K562 (cell line): ENCODE data around the gene CLIC3. TPM values are rescaled to one million over a fixed set of nuclear protein-coding genes. Genes with fewer than 3 reads are reported as not detected.
A peak's percentile ranks its signal among the peaks of the same experiment; 100 is the strongest.

Experiments
- ATAC-seq: fragments of 200-7000 bp; cut with Tn5 transposase; 3 replicates; pipeline ENCODE4 v1.9.1; 2020; ENCODE audit warnings: moderate library complexity
- BruUV-seq: library from RNA; stranded (reverse); fragments of 400-500 nt; replicated peaks from 2 replicates; lab custom pipeline; 2021; lab: Mats Ljungman, UMichigan
- CTCF ChIA-PET: fragments of 300-600 bp; formaldehyde crosslinking; extraction: SDS; loops from one replicate; lab custom pipeline; 2021; ENCODE audit warnings: low intra/inter-chr PET ratio; lab: Yijun Ruan, JAX
- POLR2A ChIA-PET: fragments of 300-600, 350-650 bp; sonication (Branson Sonifier 250); formaldehyde crosslinking; extraction: SDS; loops from one replicate; lab custom pipeline; 2021; ENCODE audit warnings: antibody characterized with exemption, inconsistent platforms; lab: Yijun Ruan, JAX
- DNase-seq, 4 experiments: peaks; one replicate each; pipeline versions ENCODE4 v3.0.0 to v3.0.0-alpha.2; 2011 to 2018; ENCODE audit warnings: low spot score in 3 of 4, mixed read lengths in 3 of 4; ENCODE audit errors: extremely low read depth in 1 of 4
- FAIRE-seq: peaks from 2 replicates; lab custom pipeline; 2011; peaks lifted over from hg19 to GRCh38; lab: Jason Lieb, UNC
- H2AFZ ChIP-seq: 2 replicates; pipeline ENCODE4 v1.6.0; 2011; ENCODE audit warnings: low read depth, low read length, control low read depth, inconsistent platforms
- H3K27ac ChIP-seq: fragments of 200-600 bp; 3 replicates; pipeline ENCODE4 v1.8.0; 2011; ENCODE audit warnings: low read depth, mild to moderate bottlenecking, control low read depth, inconsistent platforms, low read length, moderate library complexity, mixed read lengths; ENCODE audit errors: extremely low read depth
- H3K27me3 ChIP-seq, 2 experiments: fragments of 300-600 bp in 1 of 2; 2 replicates in 1 of 2; 3 replicates in 1 of 2; pipeline versions ENCODE4 v1.6.0 to v1.8.0; 2011; ENCODE audit warnings: inconsistent platforms in 2 of 2, low read length in 2 of 2, mild to moderate bottlenecking in 1 of 2, mixed read lengths in 1 of 2, moderate library complexity in 1 of 2; ENCODE audit not compliant: control insufficient read depth in 2 of 2, insufficient read depth in 2 of 2
- H3K36me3 ChIP-seq: fragments of 300-600 bp; 3 replicates; pipeline ENCODE4 v1.8.0; 2011; ENCODE audit warnings: mild to moderate bottlenecking, low read length, inconsistent platforms; ENCODE audit not compliant: control insufficient read depth, insufficient read depth
- H3K4me1 ChIP-seq, 2 experiments: fragments of 200-600 bp in 1 of 2; replicated peaks in 1 of 2; 2 replicates in 1 of 2; 3 replicates in 1 of 2; pipeline versions ENCODE4 v1.5.1 to v1.8.0; 2011; ENCODE audit warnings: inconsistent platforms in 2 of 2, low read length in 2 of 2, mild to moderate bottlenecking in 1 of 2, mixed read lengths in 1 of 2, moderate library complexity in 1 of 2; ENCODE audit not compliant: control insufficient read depth in 2 of 2, insufficient read depth in 2 of 2
- H3K4me2 ChIP-seq: 2 replicates; pipeline ENCODE4 v1.6.1; 2011; ENCODE audit warnings: low read length, control low read depth, inconsistent platforms, mixed read lengths; ENCODE audit not compliant: insufficient read depth
- H3K4me3 ChIP-seq: fragments of 200-600 bp; sonication (generic), shearing (Covaris generic); 2 replicates; pipeline ENCODE4 v1.5.1; 2016; ENCODE audit warnings: control low read depth, inconsistent platforms
- H3K79me2 ChIP-seq: fragments of 200-600 bp; 3 replicates; pipeline ENCODE4 v1.8.0; 2011; ENCODE audit warnings: low read length, inconsistent platforms; ENCODE audit not compliant: control insufficient read depth, insufficient read depth
- H3K9ac ChIP-seq, 2 experiments: 2 replicates each; pipeline versions ENCODE4 v1.6.0 to v1.6.1; 2011; ENCODE audit warnings: low read depth in 2 of 2, low read length in 2 of 2, control low read depth in 1 of 2, inconsistent platforms in 1 of 2, mild to moderate bottlenecking in 1 of 2, mixed read lengths in 1 of 2; ENCODE audit not compliant: insufficient read depth in 1 of 2
- H3K9me1 ChIP-seq: one replicate; pipeline ENCODE4 v1.6.0; 2011; ENCODE audit warnings: inconsistent platforms, mild to moderate bottlenecking, low read length, moderate library complexity; ENCODE audit not compliant: control insufficient read depth, insufficient read depth
- H3K9me3 ChIP-seq: replicated peaks from 2 replicates; pipeline ENCODE4 v1.5.1; 2011; ENCODE audit warnings: low read depth, low read length, inconsistent platforms; ENCODE audit not compliant: control insufficient read depth, insufficient read depth
- H4K20me1 ChIP-seq: replicated peaks from 2 replicates; pipeline ENCODE4 v1.6.1; 2011; ENCODE audit warnings: low read length, inconsistent platforms, mixed read lengths; ENCODE audit not compliant: control insufficient read depth, insufficient read depth
- BHLHE40 ChIP-seq: IDR thresholded peaks from 2 replicates; pipeline ENCODE4 v1.6.1; 2011; ENCODE audit warnings: low read length, improper control_type of control experiment
- CBFA2T2 ChIP-seq: fragments of 450-650 bp; conservative IDR thresholded peaks from 2 replicates; pipeline ENCODE4 v1.6.1; 2017; ENCODE audit warnings: mild to moderate bottlenecking
- CHCHD3 ChIP-seq: fragments of 250-450 bp; sonication (Bioruptor Pico); IDR thresholded peaks from 2 replicates; pipeline ENCODE4 v2.1.2; 2022; ENCODE audit warnings: mild to moderate bottlenecking
- CREM ChIP-seq: IDR thresholded peaks from 2 replicates; pipeline ENCODE4 v1.6.1; 2014; ENCODE audit warnings: antibody characterized with exemption, low read depth
- ELF2 ChIP-seq: fragments of 250-450 bp; sonication (Bioruptor Pico); IDR thresholded peaks from 2 replicates; pipeline ENCODE4 v1.5.0; 2021; ENCODE audit warnings: mild to moderate bottlenecking
- ELF4 ChIP-seq: fragments of 450-650 bp; formaldehyde crosslinking; IDR thresholded peaks from 2 replicates; pipeline ENCODE4 v1.4.0; 2022; ENCODE audit warnings: missing genetic modification characterization
- FOXJ3 ChIP-seq: sonication (generic); formaldehyde crosslinking; IDR thresholded peaks from 2 replicates; pipeline ENCODE4 v1.4.0; 2020; ENCODE audit warnings: mild to moderate bottlenecking, missing genetic modification reagents
- FOXM1 ChIP-seq, 2 experiments: fragments of 450-650 bp in 1 of 2; sonication (generic) in 1 of 2; formaldehyde crosslinking in 1 of 2; IDR thresholded peaks; 2 replicates each; pipeline versions ENCODE4 v1.6.1 to v1.9.0; 2017 to 2022; ENCODE audit warnings: low read depth in 2 of 2, mild to moderate bottlenecking in 2 of 2, missing genetic modification reagents in 1 of 2, moderate library complexity in 1 of 2
- KDM1A ChIP-seq, 2 experiments: fragments of 450-650 bp; IDR thresholded peaks; 2 replicates each; pipeline ENCODE4 v1.6.1; 2016; ENCODE audit warnings: mild to moderate bottlenecking in 2 of 2
- MCM2 ChIP-seq: fragments of 450-650 bp; IDR thresholded peaks from 2 replicates; pipeline ENCODE4 v1.6.1; 2017; ENCODE audit warnings: low read depth, mild to moderate bottlenecking
- NCOA4 ChIP-seq: fragments of 450-650 bp; IDR thresholded peaks from 2 replicates; pipeline ENCODE4 v1.6.1; 2018; ENCODE audit warnings: mild to moderate bottlenecking; ENCODE audit not compliant: partially characterized antibody
- NONO ChIP-seq, 2 experiments: fragments of 200-400 bp in 1 of 2; fragments of 450-650 bp in 1 of 2; formaldehyde crosslinking in 1 of 2; IDR thresholded peaks; 2 replicates each; pipeline ENCODE4 v1.6.1; 2017; ENCODE audit warnings: low read depth in 2 of 2, mild to moderate bottlenecking in 2 of 2, moderate library complexity in 2 of 2, low read length in 1 of 2
- NR2C2 ChIP-seq, 2 experiments: fragments of 200-800 bp in 1 of 2; sonication (Bioruptor generic) in 1 of 2; sonication (generic) in 1 of 2; formaldehyde crosslinking in 1 of 2; IDR thresholded peaks; 2 replicates each; pipeline versions ENCODE4 v1.6.1 to v1.8.0; 2016 to 2022; ENCODE audit warnings: mild to moderate bottlenecking in 1 of 2, missing compliant biosample characterization in 1 of 2, missing genetic modification characterization in 1 of 2, missing genetic modification reagents in 1 of 2
- RAD51 ChIP-seq: fragments of 450-650 bp; IDR thresholded peaks from 2 replicates; pipeline ENCODE4 v1.7.1; 2016; ENCODE audit warnings: low read depth, mild to moderate bottlenecking, borderline replicate concordance
- SP2 ChIP-seq: IDR thresholded peaks from 2 replicates; pipeline ENCODE4 v1.6.1; 2011; ENCODE audit warnings: mild to moderate bottlenecking, low read depth, low read length, moderate library complexity; ENCODE audit not compliant: poor library complexity, severe bottlenecking; ENCODE audit errors: extremely low read depth
- TFE3 ChIP-seq: fragments of 450-650 bp; formaldehyde crosslinking; IDR thresholded peaks from 2 replicates; pipeline ENCODE4 v1.4.0; 2020; ENCODE audit warnings: mild to moderate bottlenecking, mixed read lengths
- ZBTB7A ChIP-seq: IDR thresholded peaks from 2 replicates; pipeline ENCODE4 v1.6.1; 2011; ENCODE audit warnings: low read depth, mild to moderate bottlenecking, low read length, moderate library complexity, borderline replicate concordance; ENCODE audit not compliant: control insufficient read depth
- ZNF584 ChIP-seq: fragments of 200-800 bp; sonication (Bioruptor generic); IDR thresholded peaks from 2 replicates; pipeline ENCODE4 v1.6.1; 2016; ENCODE audit warnings: low read depth, mild to moderate bottlenecking, missing genetic modification characterization, missing compliant biosample characterization
- WGBS: fragments of 100-300 bp; shearing (Covaris generic); methylation state at CpG from one replicate; pipeline ENCODE4 v1.1.6; 2016; ENCODE audit warnings: low coverage, mixed read lengths; ENCODE audit not compliant: insufficient coverage; ENCODE audit errors: missing lambda C conversion rate; 5-methylcytosine and 5-hydroxymethylcytosine counted together
- in situ Hi-C: fragments of 300-500 bp; cut with MboI; formaldehyde crosslinking; loops from 4 replicates; pipeline ENCODE4 v1.15.0; 2018; ENCODE audit warnings: inconsistent platforms, mixed read lengths
- intact Hi-C: fragments of 100-400 bp; cut with micrococcal nuclease; formaldehyde crosslinking; loops from 2 replicates; pipeline ENCODE4 v1.14.2; 2022
- polyA plus RNA-seq, 8 experiments: library from polyadenylated mRNA; depleted of rRNA in 4 of 8; stranded (reverse) in 5 of 8; unstranded in 3 of 8; fragments of >200 nt; fragmentation: Nextera tagmentation in 2 of 8; fragmentation: Illumina TruSeq in 1 of 8; extraction: Ambion mirVana in 2 of 8; extraction: Trizol in 1 of 8; gene quantifications; 2 replicates each; pipeline versions ENCODE4 v1.2.1 to v1.2.3, GENCODE V29; 2011 to 2014; ENCODE audit warnings: inconsistent platforms in 1 of 8, missing spikeins in 1 of 8
- total RNA-seq, 7 experiments: library from RNA; depleted of rRNA in 6 of 7; stranded (reverse); fragments of >200 nt in 6 of 7; fragmentation: Illumina TruSeq in 2 of 7; extraction: Trizol in 2 of 7; gene quantifications; 2 replicates each; pipeline versions ENCODE4 v1.2.1 to v1.2.3, GENCODE V29; 2011 to 2021; ENCODE audit warnings: low replicate concordance in 1 of 7

CLIC3 gene
- total and polyA plus RNA-seq, 9 of the 15 experiments (the other 6 are each of a cell fraction or from before 2014, with no cell fraction given): 0.27 to 0.29 TPM; not detected in 7

DNA sequence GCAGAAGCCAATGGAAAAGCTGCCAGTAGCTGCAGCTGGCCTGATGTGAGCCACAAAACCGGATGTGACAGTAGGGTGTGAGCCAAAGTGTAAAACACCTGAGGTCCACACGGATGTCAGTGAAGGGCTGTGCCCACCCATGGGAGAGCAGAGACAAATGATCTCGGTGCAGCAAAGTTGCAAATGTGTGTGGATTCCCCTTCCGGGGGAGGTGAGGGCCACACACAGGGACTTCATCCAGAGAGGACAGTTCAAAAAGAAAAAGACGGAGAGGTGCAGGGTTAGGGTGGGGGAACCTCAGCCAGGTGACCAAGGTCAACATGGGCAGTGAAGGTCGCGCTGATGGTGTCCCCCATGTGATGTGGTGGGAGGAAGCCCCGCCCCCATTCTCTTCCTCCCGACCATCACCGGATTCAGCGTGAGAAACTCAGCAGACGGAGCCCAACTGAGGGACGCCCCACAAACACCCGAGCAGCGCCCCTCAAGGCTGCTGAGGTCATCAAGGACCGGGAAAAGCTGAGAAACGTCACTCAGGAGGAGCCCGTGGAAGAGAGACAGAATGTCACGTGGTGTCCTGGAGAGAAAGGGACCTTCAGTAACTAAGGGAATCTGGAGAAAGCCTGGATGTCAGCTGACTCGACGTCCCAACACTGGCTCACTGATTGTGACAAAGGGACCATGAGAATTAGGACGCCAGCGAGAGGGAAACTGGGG is 30.4 kb downstream of the CLIC3 start (continued):
- 0 out of 2 replicates have a peak, but pooled peaks have one; percentile 23 for TF ChIP-seq BHLHE40
- TF ChIP-seq CBFA2T2: peak; percentile 57
- peak; percentile 5; the same call in 1 of the 2 replicates for TF ChIP-seq ZBTB7A
- peak; percentile 93 for TF ChIP-seq RAD51
- peak; percentile 54 for TF ChIP-seq CREM
- peak; percentile 92 for TF ChIP-seq TFE3 (CRISPR knock-in tag)

- FAIRE-seq (peak; percentile 11), DNase-seq (peak in 3 of 4 experiments; percentile 34 to 63 (median 61)), ATAC-seq (peak; percentile 46)
- peak overlapping the region; percentile 61 for H3K4me2 ChIP-seq
- H3K27me3 ChIP-seq: no peaks in the 10 kb centered on the region
- no peaks in the 10 kb centered on the region for H4K20me1 ChIP-seq
- intact Hi-C loops (no loop called here), in situ Hi-C loops (no loop called here)
- peaks cover 26 to 76% of the 10 kb centered on the region in 2 experiments; a peak in 4 of 5 replicates for H3K4me1 ChIP-seq
- POLR2A ChIA-PET: interaction anchor here (0.6 to 1.2 kb wide), 8 partner anchors 9 to 775 kb away, joined by 3 to 4 read pairs (median 3); partner anchors contain the start of genes C8G, CLIC3 and PAXX
- H2AFZ ChIP-seq: peak overlapping the region; percentile 86
- no peaks in the 10 kb centered on the region for H3K9me1 ChIP-seq
- WGBS: 26% methylated on average over 13 of the region's 26 CpGs
- no TSS peak for BruUV-seq
- H3K9ac ChIP-seq: peak overlapping the region; percentile 33 to 81
- H3K36me3 ChIP-seq: no peaks in the 10 kb centered on the region
- H3K4me3 ChIP-seq: no peak overlapping the region
- CTCF ChIA-PET: no interaction called here
- no peaks in the 10 kb centered on the region for H3K9me3 ChIP-seq
- no peaks in the 10 kb centered on the region for H3K79me2 ChIP-seq
- peak overlapping the region; percentile 55 for H3K27ac ChIP-seq
- TF ChIP-seq NCOA4 (no peak), ELF2 (no peak), SP2 (no peak), NR2C2 (CRISPR knock-in tag; IDR thresholded peaks at IDR 0.05) (no peak; the same call in 1 of the 2 replicates), NR2C2 (tag; IDR thresholded peaks at IDR 0.05) (peak; percentile 87), NONO (IDR thresholded peaks at IDR 0.05; ENCODE audit: low read depth in 2 of 2, low read length in 1 of 2) (no peak), CHCHD3 (CRISPR knock-in tag) (no peak), MCM2 (no peak), ZNF584 (CRISPR knock-in tag) (no peak), ELF4 (CRISPR knock-in tag) (no peak), FOXJ3 (CRISPR knock-in tag) (no peak), KDM1A (IDR thresholded peaks at IDR 0.05) (no peak), FOXM1 (IDR thresholded peaks at IDR 0.05; ENCODE audit: low read depth) (no peak), FOXM1 (CRISPR knock-in tag; IDR thresholded peaks at IDR 0.05; ENCODE audit: low read depth) (no peak)
Observed at GRCh38 chr9:136964833-136965422, 31.4 kb downstream of the CLIC3 start.
